Renal pelvis (tissue), 3 donors: ENCODE data around the gene GPSM1. TPM values are rescaled to one million over a fixed set of nuclear protein-coding genes. Genes with fewer than 3 reads are reported as not detected.

Experiments
- polyA plus RNA-seq, 3 donors: library from polyadenylated mRNA; unstranded; fragments of 120-200 nt; gene quantifications; one replicate each; pipeline ENCODE4 v1.2.1, GENCODE V29; 2013; ENCODE audit not compliant: insufficient read length in 3 of 3

The GPSM1 gene
- polyA plus RNA-seq, 3 donors: 41.2 to 59.6 (median 46.7) TPM

Other genes with a start within 250 kb of the GPSM1 start
- gene NACC2, start 232.2 kb upstream of the GPSM1 start, polyA plus RNA-seq: 1 to 10 TPM; 8.7 to 9.3 (median 9.1) TPM
- gene TMEM250, start 208.7 kb upstream of the GPSM1 start, polyA plus RNA-seq: 10 to 100 TPM; 19.9 to 24.5 (median 23.2) TPM
- not detected for gene LHX3, start 122.4 kb upstream of the GPSM1 start, polyA plus RNA-seq
- 10 to 100 TPM; 17.4 to 19.2 (median 18.8) TPM for gene QSOX2, start 81.7 kb upstream of the GPSM1 start, polyA plus RNA-seq
- gene CCDC187, start 23.4 kb upstream of the GPSM1 start, polyA plus RNA-seq: 1 to 10 TPM; 2.7 to 4.6 (median 3.6) TPM
- 10 to 100 TPM in 2 of 3 donors, 1 to 10 TPM in 1; 5.9 to 21.2 (median 17.2) TPM for gene DNLZ, start 36.2 kb downstream of the GPSM1 start, polyA plus RNA-seq
- 1 to 10 TPM; 1.9 to 2.8 (median 2.1) TPM for gene CARD9, start 46.1 kb downstream of the GPSM1 start, polyA plus RNA-seq
- gene SNAPC4, start 72.6 kb downstream of the GPSM1 start, polyA plus RNA-seq: 10 to 100 TPM; 12.4 to 15.1 (median 13.7) TPM
- gene ENTR1, start 83.1 kb downstream of the GPSM1 start, polyA plus RNA-seq: 10 to 100 TPM; 45.2 to 55.1 (median 54.5) TPM
- 10 to 100 TPM; 57.9 to 76.6 (median 60.2) TPM for gene PMPCA, start 83.1 kb downstream of the GPSM1 start, polyA plus RNA-seq
- 10 to 100 TPM; 15.6 to 18.5 (median 17.7) TPM for gene INPP5E, start 112.3 kb downstream of the GPSM1 start, polyA plus RNA-seq
- 10 to 100 TPM; 64.6 to 70.4 (median 68.1) TPM for gene SEC16A, start 155.5 kb downstream of the GPSM1 start, polyA plus RNA-seq
- 10 to 100 TPM; 36.9 to 41.8 (median 40.9) TPM for gene NOTCH1, start 218.5 kb downstream of the GPSM1 start, polyA plus RNA-seq